GM18519 (cell line): ENCODE measurements around the gene HNRNPA3.
A peak's percentile ranks its signal among the peaks of the same experiment; 100 is the strongest.
"Not testable (repeated sequence)": the region's sequence is repeated elsewhere in the genome, so short reads cannot be mapped to it uniquely, and the experiment has no call there.

Experiments
- ATAC-seq: cut with Tn5 transposase; IDR thresholded peaks from one replicate; pipeline ENCODE4 v1.9.1; 2021; ENCODE audit warnings: mild to moderate bottlenecking, moderate library complexity; ENCODE audit not compliant: unreplicated experiment, low FRiP score

HNRNPA3 gene

GRCh38 chr2:177229442-177230242 lies 17.0 kb downstream of the HNRNPA3 start:
- no peak for ATAC-seq

GRCh38 chr2:177231270-177231669 lies 18.7 kb downstream of the HNRNPA3 start:
- ATAC-seq = no peak

GRCh38 chr2:177232098-177232704 lies 19.6 kb downstream of the HNRNPA3 start:
- ATAC-seq = no peak

GRCh38 chr2:177234267-177234666 lies 21.7 kb downstream of the HNRNPA3 start:
- no peak for ATAC-seq

GRCh38 chr2:177235855-177236437 lies 23.4 kb downstream of the HNRNPA3 start:
- ATAC-seq = no peak

GRCh38 chr2:177237932-177238331 lies 25.3 kb downstream of the HNRNPA3 start:
- ATAC-seq = no peak

- no peak for ATAC-seq
Measured at GRCh38 chr2:177239053-177239452, 26.5 kb downstream of the HNRNPA3 start.

- peak; percentile 65 for ATAC-seq
Measured at GRCh38 chr2:177239932-177240630, 27.5 kb downstream of the HNRNPA3 start.

GRCh38 chr2:177241711-177242120 lies 29.1 kb downstream of the HNRNPA3 start:
- no peak for ATAC-seq

GRCh38 chr2:177242121-177242987 lies 29.8 kb downstream of the HNRNPA3 start:
- no peak for ATAC-seq

- no peak for ATAC-seq
Measured at GRCh38 chr2:177243073-177243472, 30.5 kb downstream of the HNRNPA3 start.

GRCh38 chr2:177243476-177243875 lies 30.9 kb downstream of the HNRNPA3 start:
- ATAC-seq = no peak

- no peak for ATAC-seq
Measured at GRCh38 chr2:177244244-177244771, 31.7 kb downstream of the HNRNPA3 start.

- ATAC-seq = no peak
Measured at GRCh38 chr2:177245010-177245422, 32.4 kb downstream of the HNRNPA3 start.

- ATAC-seq = no peak
Measured at GRCh38 chr2:177246000-177246399, 33.4 kb downstream of the HNRNPA3 start.

GRCh38 chr2:177246523-177247030 lies 34.0 kb downstream of the HNRNPA3 start:
- ATAC-seq = not testable (repeated sequence)

GRCh38 chr2:177247693-177248262 lies 35.2 kb downstream of the HNRNPA3 start:
- no peak for ATAC-seq

- no peak for ATAC-seq
Measured at GRCh38 chr2:177249038-177249437, 36.4 kb downstream of the HNRNPA3 start.

- no peak for ATAC-seq
Measured at GRCh38 chr2:177250461-177250860, 37.9 kb downstream of the HNRNPA3 start.
